ENCODE measurements around the gene ARHGEF37. TPM values are rescaled to one million over a fixed set of nuclear protein-coding genes. Genes with fewer than 3 reads are reported as not detected.
"Not testable (repeated sequence)": the region's sequence is repeated elsewhere in the genome, so short reads cannot be mapped to it uniquely, and the experiment has no call there.

The ARHGEF37 gene
- total RNA-seq, 1 experiment from 2014 or later, result 0.42 TPM

DNA sequence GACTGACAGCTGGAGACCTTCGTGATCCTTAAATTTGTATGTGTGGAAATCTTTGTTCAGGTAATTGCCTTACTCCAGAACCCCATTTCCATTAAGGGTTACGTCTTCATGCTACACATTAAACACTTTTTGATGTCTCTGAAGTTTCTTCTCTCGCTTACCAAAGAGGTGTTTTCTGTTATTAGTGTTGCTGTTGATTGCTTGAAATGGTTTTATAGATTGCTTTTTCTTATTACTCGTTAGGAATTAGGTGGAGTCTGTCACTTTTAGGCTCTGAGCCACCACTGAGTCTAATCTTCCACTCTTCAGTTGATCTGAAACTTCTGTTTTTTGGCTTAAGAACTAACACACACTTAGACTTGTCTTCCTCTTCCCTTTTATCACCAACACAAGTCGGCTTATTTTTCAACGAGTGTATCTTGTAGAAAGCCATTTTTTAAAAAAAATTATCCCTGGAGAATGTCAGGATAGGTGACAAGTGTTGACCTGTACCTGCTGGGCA, 86.6 kb downstream of the ARHGEF37 start:
- TF ChIP-seq, protein P1, sequence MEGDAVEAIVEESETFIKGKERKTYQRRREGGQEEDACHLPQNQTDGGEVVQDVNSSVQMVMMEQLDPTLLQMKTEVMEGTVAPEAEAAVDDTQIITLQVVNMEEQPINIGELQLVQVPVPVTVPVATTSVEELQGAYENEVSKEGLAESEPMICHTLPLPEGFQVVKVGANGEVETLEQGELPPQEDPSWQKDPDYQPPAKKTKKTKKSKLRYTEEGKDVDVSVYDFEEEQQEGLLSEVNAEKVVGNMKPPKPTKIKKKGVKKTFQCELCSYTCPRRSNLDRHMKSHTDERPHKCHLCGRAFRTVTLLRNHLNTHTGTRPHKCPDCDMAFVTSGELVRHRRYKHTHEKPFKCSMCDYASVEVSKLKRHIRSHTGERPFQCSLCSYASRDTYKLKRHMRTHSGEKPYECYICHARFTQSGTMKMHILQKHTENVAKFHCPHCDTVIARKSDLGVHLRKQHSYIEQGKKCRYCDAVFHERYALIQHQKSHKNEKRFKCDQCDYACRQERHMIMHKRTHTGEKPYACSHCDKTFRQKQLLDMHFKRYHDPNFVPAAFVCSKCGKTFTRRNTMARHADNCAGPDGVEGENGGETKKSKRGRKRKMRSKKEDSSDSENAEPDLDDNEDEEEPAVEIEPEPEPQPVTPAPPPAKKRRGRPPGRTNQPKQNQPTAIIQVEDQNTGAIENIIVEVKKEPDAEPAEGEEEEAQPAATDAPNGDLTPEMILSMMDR (conservative IDR thresholded peaks at IDR 0.05), result no peak
- Histone ChIP-seq H3K27ac (ENCODE audit: insufficient read length, low read depth, low read length) (no peak overlapping the region), H3K23me2 (ENCODE audit: insufficient read length, low read depth, low read length, poor library complexity, severe bottlenecking) (no peaks in the 10 kb centered on the region), H3K79me1 (ENCODE audit: insufficient read depth, low read depth, low read length, poor library complexity, severe bottlenecking) (no peaks in the 10 kb centered on the region), H3K4me2 (ENCODE audit: insufficient read depth, insufficient read length, low read length) (no peak overlapping the region), H4K5ac (ENCODE audit: insufficient read length, low read depth, low read length) (no peak overlapping the region), H2BK15ac (ENCODE audit: low read depth, low read length) (no peak overlapping the region), H2AFZ (ENCODE audit: low read length) (no peak overlapping the region), H3K9me3 (ENCODE audit: control insufficient read depth, low read depth, low read length) (no peaks in the 10 kb centered on the region), H3K18ac (ENCODE audit: insufficient read length, low read depth, low read length) (no peak overlapping the region), H4K8ac (replicated peaks; ENCODE audit: insufficient read length, low read depth, low read length) (no peak overlapping the region), H3K4me1 (ENCODE audit: insufficient read depth, low read length) (no peaks in the 10 kb centered on the region), H4K20me1 (ENCODE audit: control insufficient read depth, insufficient read depth, insufficient read length) (no peaks in the 10 kb centered on the region), H3K79me2 (ENCODE audit: insufficient read depth, low read length) (no peaks in the 10 kb centered on the region), H3K23ac (ENCODE audit: insufficient read length, low read depth, low read length) (no peak overlapping the region), H2BK12ac (ENCODE audit: insufficient read length, low read depth, low read length) (no peak overlapping the region), H3K27me3 (ENCODE audit: insufficient read depth, low read length) (no peaks in the 10 kb centered on the region), H2BK120ac (ENCODE audit: low read depth, low read length, poor library complexity, severe bottlenecking) (no peak overlapping the region), H2BK5ac (ENCODE audit: insufficient read length, low read length) (no peak overlapping the region), H3K4ac (ENCODE audit: low read depth, low read length) (no peak overlapping the region), H3K56ac (ENCODE audit: insufficient read length, low read depth, low read length) (no peak overlapping the region), H2AK5ac (ENCODE audit: insufficient read length, low read length) (no peak overlapping the region), H2BK20ac (ENCODE audit: low read depth, low read length, poor library complexity, severe bottlenecking) (no peak overlapping the region), H4K91ac (ENCODE audit: insufficient read length, low read depth, low read length) (no peak overlapping the region), H3K9ac (ENCODE audit: extremely low read depth, insufficient read length, low read length) (no peak overlapping the region), H3K14ac (ENCODE audit: insufficient read depth, low read length) (no peak overlapping the region), H3T11ph (ENCODE audit: low read length) (no peak overlapping the region)
- Mint-ChIP-seq H3K9me3 (peaks cover 20 to 27% of the 10 kb centered on the region in 2 experiments), H3K4me3 (no peak overlapping the region), H3K4me1 (peaks cover 0 to 3% of the 10 kb centered on the region in 2 experiments; a peak in 1 of 4 replicates), H3K36me3 (ENCODE audit: insufficient read depth in 1 of 3, low read depth in 3 of 3) (peaks cover 0 to 5% (median 0%) of the 10 kb centered on the region in 3 experiments; a peak in 1 of 7 replicates), H3K27me3 (ENCODE audit: low read depth) (peaks cover 3% of the 10 kb centered on the region), H3K27ac (no peak overlapping the region)
- DNase-seq, result no peak
- WGBS (ENCODE audit: extremely low coverage, insufficient read length, low lambda C conversion rate), result no CpG with 5 or more reads among the region's 6 CpGs

DNA sequence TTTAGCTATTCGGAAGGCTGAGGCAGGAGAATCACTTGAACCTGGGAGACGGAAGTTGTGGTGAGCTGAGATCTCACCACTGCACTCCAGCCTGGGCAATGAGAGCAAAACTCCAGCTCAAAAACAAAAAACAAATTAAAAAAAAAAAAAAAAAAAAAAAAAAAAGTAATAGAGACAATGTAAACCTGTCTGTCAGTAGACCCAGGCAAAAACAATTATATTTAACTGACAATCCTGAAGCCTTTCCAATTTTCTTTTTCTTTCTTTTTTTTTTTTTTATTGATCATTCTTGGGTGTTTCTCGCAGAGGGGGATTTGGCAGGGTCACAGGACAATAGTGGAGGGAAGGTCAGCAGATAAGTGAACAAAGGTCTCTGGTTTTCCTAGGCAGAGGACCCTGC, 88.0 kb downstream of the ARHGEF37 start:
- not testable (repeated sequence) for H3K79me2 ChIP-seq (ENCODE audit: insufficient read depth, low read length); H3K4me2 ChIP-seq (ENCODE audit: insufficient read depth, insufficient read length, low read length); H2BK15ac ChIP-seq (ENCODE audit: low read depth, low read length); H4K91ac ChIP-seq (ENCODE audit: insufficient read length, low read depth, low read length); H2BK120ac ChIP-seq (ENCODE audit: low read depth, low read length, poor library complexity, severe bottlenecking); H3K27ac Mint-ChIP-seq; H3K27me3 ChIP-seq (ENCODE audit: insufficient read depth, low read length); H2BK5ac ChIP-seq (ENCODE audit: insufficient read length, low read length); H2BK20ac ChIP-seq (ENCODE audit: low read depth, low read length, poor library complexity, severe bottlenecking); H2AK5ac ChIP-seq (ENCODE audit: insufficient read length, low read length); H3K14ac ChIP-seq (ENCODE audit: insufficient read depth, low read length); H2AFZ ChIP-seq (ENCODE audit: low read length); H4K20me1 ChIP-seq (ENCODE audit: control insufficient read depth, insufficient read depth, insufficient read length); H4K5ac ChIP-seq (ENCODE audit: insufficient read length, low read depth, low read length); H3K27ac ChIP-seq (ENCODE audit: insufficient read length, low read depth, low read length); H3K23me2 ChIP-seq (ENCODE audit: insufficient read length, low read depth, low read length, poor library complexity, severe bottlenecking); H3K36me3 Mint-ChIP-seq (ENCODE audit: insufficient read depth in 1 of 3, low read depth in 3 of 3); H3K23ac ChIP-seq (ENCODE audit: insufficient read length, low read depth, low read length); H3K4me3 Mint-ChIP-seq; H3K4ac ChIP-seq (ENCODE audit: low read depth, low read length); H3K4me1 ChIP-seq (ENCODE audit: insufficient read depth, low read length); H3K56ac ChIP-seq (ENCODE audit: insufficient read length, low read depth, low read length); DNase-seq; H3T11ph ChIP-seq (ENCODE audit: low read length); H3K27me3 Mint-ChIP-seq (ENCODE audit: low read depth); H2BK12ac ChIP-seq (ENCODE audit: insufficient read length, low read depth, low read length); H3K4me1 Mint-ChIP-seq; H3K18ac ChIP-seq (ENCODE audit: insufficient read length, low read depth, low read length); H4K8ac ChIP-seq (replicated peaks; ENCODE audit: insufficient read length, low read depth, low read length); H3K79me1 ChIP-seq (ENCODE audit: insufficient read depth, low read depth, low read length, poor library complexity, severe bottlenecking); H3K9me3 ChIP-seq (ENCODE audit: control insufficient read depth, low read depth, low read length); H3K9ac ChIP-seq (ENCODE audit: extremely low read depth, insufficient read length, low read length)
- WGBS (ENCODE audit: extremely low coverage, insufficient read length, low lambda C conversion rate), result no CpG with 5 or more reads among the region's 3 CpGs
- peaks cover 20 to 29% of the 10 kb centered on the region in 2 experiments for H3K9me3 Mint-ChIP-seq
